Memory B cell (primary cell): ENCODE results near the gene SELL.

ENCODE experiments used
- ATAC-seq: fragments of 150-1000 bp; cut with Tn5 transposase; 2 replicates; pipeline ENCODE4 v1.10.0; 2021; ENCODE audit warnings: low read depth, mild to moderate bottlenecking, moderate library complexity
- DNase-seq, 2 donors: peaks; one replicate each; pipeline ENCODE4 v3.0.0; 2022; ENCODE audit warnings: low spot score in 2 of 2
- H3K27ac Mint-ChIP-seq: one replicate; pipeline ENCODE4 v1.8.0; 2022; ENCODE audit warnings: mild to moderate bottlenecking, moderate library complexity, mixed read lengths
- H3K27me3 Mint-ChIP-seq: one replicate; pipeline ENCODE4 v1.8.0; 2022; ENCODE audit warnings: mixed read lengths
- H3K36me3 Mint-ChIP-seq: one replicate; pipeline ENCODE4 v1.8.0; 2022; ENCODE audit warnings: mild to moderate bottlenecking, mixed read lengths
- H3K4me1 Mint-ChIP-seq: one replicate; pipeline ENCODE4 v1.8.0; 2022; ENCODE audit warnings: mixed read lengths
- H3K4me3 Mint-ChIP-seq: one replicate; pipeline ENCODE4 v1.8.0; 2022; ENCODE audit warnings: mild to moderate bottlenecking, moderate library complexity, mixed read lengths
- H3K9me3 Mint-ChIP-seq: one replicate; pipeline ENCODE4 v1.8.0; 2022; ENCODE audit warnings: mixed read lengths

SELL gene

GRCh38 chr1:169711469-169712308 is at the start of gene SELL:
Gene SELL (minus strand): TSS chr1:169711620. CDS start chr1:169711498, 122 bp downstream.
- H3K36me3 Mint-ChIP-seq: peaks cover 21% of the 10 kb centered on the region
- H3K9me3 Mint-ChIP-seq: no peaks in the 10 kb centered on the region
- H3K4me3 Mint-ChIP-seq: peak within 1 kb of the TSS; percentile 95
- H3K27ac Mint-ChIP-seq: peak within 1 kb of the TSS; percentile 80
- no peaks in the 10 kb centered on the region for H3K27me3 Mint-ChIP-seq
- DNase-seq: peak; percentile 62 to 72
- ATAC-seq: peak; percentile 82
- H3K4me1 Mint-ChIP-seq: peaks cover 24% of the 10 kb centered on the region

GRCh38 chr1:169759038-169759437 is 47.6 kb upstream of the SELL start:
- Mint-ChIP-seq H3K9me3 (peaks cover 3% of the 10 kb centered on the region), H3K4me3 (no peak overlapping the region), H3K27ac (no peak overlapping the region), H3K36me3 (peaks cover 3% of the 10 kb centered on the region), H3K4me1 (no peaks in the 10 kb centered on the region), H3K27me3 (peaks cover 3% of the 10 kb centered on the region)
- no peak for DNase-seq
- no peak for ATAC-seq

- peaks cover 4% of the 10 kb centered on the region for H3K27me3 Mint-ChIP-seq
- no peak overlapping the region for H3K4me3 Mint-ChIP-seq
- DNase-seq (no peak), ATAC-seq (no peak)
- no peaks in the 10 kb centered on the region for H3K9me3 Mint-ChIP-seq
- H3K27ac Mint-ChIP-seq: no peak overlapping the region
- H3K4me1 Mint-ChIP-seq: no peaks in the 10 kb centered on the region
- no peaks in the 10 kb centered on the region for H3K36me3 Mint-ChIP-seq
Measured at GRCh38 chr1:169753549-169753948, 42.1 kb upstream of the SELL start.

- Mint-ChIP-seq H3K4me3 (no peak overlapping the region), H3K27me3 (peaks cover 5% of the 10 kb centered on the region), H3K9me3 (no peaks in the 10 kb centered on the region), H3K4me1 (no peaks in the 10 kb centered on the region), H3K36me3 (no peaks in the 10 kb centered on the region), H3K27ac (no peak overlapping the region)
- no peak for ATAC-seq
- DNase-seq: no peak
Measured at GRCh38 chr1:169750041-169750440, 38.6 kb upstream of the SELL start.

GRCh38 chr1:169746550-169746949 is 35.1 kb upstream of the SELL start:
- Mint-ChIP-seq H3K27ac (no peak overlapping the region), H3K9me3 (no peaks in the 10 kb centered on the region), H3K4me1 (no peaks in the 10 kb centered on the region), H3K36me3 (no peaks in the 10 kb centered on the region), H3K27me3 (peaks cover 5% of the 10 kb centered on the region), H3K4me3 (no peak overlapping the region)
- no peak for DNase-seq
- no peak for ATAC-seq

- ATAC-seq (no peak), DNase-seq (no peak)
- no peaks in the 10 kb centered on the region for H3K4me1 Mint-ChIP-seq
- H3K36me3 Mint-ChIP-seq: no peaks in the 10 kb centered on the region
- H3K9me3 Mint-ChIP-seq: no peaks in the 10 kb centered on the region
- no peak overlapping the region for H3K27ac Mint-ChIP-seq
- H3K27me3 Mint-ChIP-seq: peaks cover 5% of the 10 kb centered on the region
- no peak overlapping the region for H3K4me3 Mint-ChIP-seq
Measured at GRCh38 chr1:169745015-169745861, 33.8 kb upstream of the SELL start.

GRCh38 chr1:169741666-169742394 is 30.4 kb upstream of the SELL start:
- H3K27ac Mint-ChIP-seq: no peak overlapping the region
- no peaks in the 10 kb centered on the region for H3K9me3 Mint-ChIP-seq
- no peak for DNase-seq
- H3K27me3 Mint-ChIP-seq: peaks cover 4% of the 10 kb centered on the region
- no peak for ATAC-seq
- no peak overlapping the region for H3K4me3 Mint-ChIP-seq
- H3K4me1 Mint-ChIP-seq: no peaks in the 10 kb centered on the region
- no peaks in the 10 kb centered on the region for H3K36me3 Mint-ChIP-seq

GRCh38 chr1:169739980-169740379 is 28.6 kb upstream of the SELL start:
- Mint-ChIP-seq H3K4me1 (no peaks in the 10 kb centered on the region), H3K4me3 (no peak overlapping the region), H3K27ac (no peak overlapping the region), H3K36me3 (no peaks in the 10 kb centered on the region), H3K27me3 (peaks cover 5% of the 10 kb centered on the region), H3K9me3 (no peaks in the 10 kb centered on the region)
- ATAC-seq: no peak
- DNase-seq: no peak

GRCh38 chr1:169733924-169734323 is 22.5 kb upstream of the SELL start, which contains the start of gene SELE:
Gene SELE (minus strand): TSS chr1:169734079. CDS start chr1:169733612, 467 bp downstream.
- Mint-ChIP-seq H3K9me3 (no peaks in the 10 kb centered on the region), H3K4me1 (no peaks in the 10 kb centered on the region), H3K4me3 (no peak within 1 kb of the TSS), H3K27me3 (peaks cover 16% of the 10 kb centered on the region), H3K27ac (no peak within 1 kb of the TSS), H3K36me3 (no peaks in the 10 kb centered on the region)
- ATAC-seq (no peak), DNase-seq (no peak)

GRCh38 chr1:169731446-169731845 is 20.0 kb upstream of the SELL start:
- Mint-ChIP-seq H3K4me1 (no peaks in the 10 kb centered on the region), H3K27me3 (peaks cover 15% of the 10 kb centered on the region), H3K4me3 (no peak overlapping the region), H3K36me3 (no peaks in the 10 kb centered on the region), H3K27ac (no peak overlapping the region), H3K9me3 (no peaks in the 10 kb centered on the region)
- no peak for DNase-seq
- no peak for ATAC-seq

- Mint-ChIP-seq H3K27me3 (peaks cover 15% of the 10 kb centered on the region), H3K9me3 (no peaks in the 10 kb centered on the region), H3K4me3 (no peak overlapping the region), H3K36me3 (no peaks in the 10 kb centered on the region), H3K4me1 (no peaks in the 10 kb centered on the region), H3K27ac (no peak overlapping the region)
- ATAC-seq (no peak), DNase-seq (no peak)
Measured at GRCh38 chr1:169729991-169730390, 18.6 kb upstream of the SELL start.

- H3K4me1 Mint-ChIP-seq: no peaks in the 10 kb centered on the region
- no peak for DNase-seq
- no peaks in the 10 kb centered on the region for H3K9me3 Mint-ChIP-seq
- H3K36me3 Mint-ChIP-seq: no peaks in the 10 kb centered on the region
- H3K4me3 Mint-ChIP-seq: no peak overlapping the region
- no peak for ATAC-seq
- peaks cover 11% of the 10 kb centered on the region for H3K27me3 Mint-ChIP-seq
- no peak overlapping the region for H3K27ac Mint-ChIP-seq
Measured at GRCh38 chr1:169727307-169727706, 15.9 kb upstream of the SELL start.

GRCh38 chr1:169726851-169727250 is 15.4 kb upstream of the SELL start:
- Mint-ChIP-seq H3K4me3 (no peak overlapping the region), H3K27me3 (peaks cover 12% of the 10 kb centered on the region)
- no peak for ATAC-seq

GRCh38 chr1:169725930-169726329 is 14.5 kb upstream of the SELL start:
- Mint-ChIP-seq H3K9me3 (no peaks in the 10 kb centered on the region), H3K27me3 (peaks cover 7% of the 10 kb centered on the region), H3K27ac (no peak overlapping the region), H3K4me1 (no peaks in the 10 kb centered on the region), H3K4me3 (no peak overlapping the region), H3K36me3 (no peaks in the 10 kb centered on the region)
- no peak for ATAC-seq
- DNase-seq: no peak

More at GRCh38 chr1:169726851-169727250, 15.4 kb upstream of the SELL start:
- no peak overlapping the region for H3K27ac Mint-ChIP-seq
- H3K9me3 Mint-ChIP-seq: no peaks in the 10 kb centered on the region
- H3K36me3 Mint-ChIP-seq: no peaks in the 10 kb centered on the region
- H3K4me1 Mint-ChIP-seq: no peaks in the 10 kb centered on the region
- no peak for DNase-seq
